ENCODE results near the gene PARN.

PARN gene

DNA sequence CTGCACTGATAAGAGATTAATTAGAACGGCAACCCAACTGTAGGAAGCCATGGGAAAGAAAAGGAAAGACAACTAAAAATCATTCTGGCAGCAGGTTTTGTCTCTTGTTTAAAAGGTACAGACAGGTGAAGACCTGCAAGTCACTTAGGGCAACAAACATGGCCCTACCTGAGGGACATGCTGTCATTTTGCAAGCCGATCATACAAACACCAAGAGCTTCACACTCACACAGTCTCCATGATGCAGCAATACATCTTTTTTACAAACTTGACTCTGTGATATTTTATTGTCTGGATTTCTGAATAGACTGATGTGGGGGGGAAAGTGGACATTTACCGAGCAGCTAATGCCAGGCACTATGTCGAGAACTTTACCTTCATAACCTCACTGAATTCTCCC, 101.8 kb downstream of the PARN start:
- peaks cover 5% of the 10 kb centered on the region for H3K4me1 ChIP-seq
- no peak overlapping the region for H3K27ac ChIP-seq
- H3K27me3 ChIP-seq (ENCODE audit: control insufficient read depth, insufficient read depth, low read length): no peaks in the 10 kb centered on the region
- no peaks in the 10 kb centered on the region for H3K9me3 ChIP-seq (ENCODE audit: control insufficient read depth, low read length)
- no peaks in the 10 kb centered on the region for H3K36me3 ChIP-seq (ENCODE audit: control insufficient read depth, insufficient read depth, low read length)
- H3K4me2 ChIP-seq (ENCODE audit: low read length): no peak overlapping the region
- no peak overlapping the region for H2AFZ ChIP-seq
- TF ChIP-seq, protein P1, sequence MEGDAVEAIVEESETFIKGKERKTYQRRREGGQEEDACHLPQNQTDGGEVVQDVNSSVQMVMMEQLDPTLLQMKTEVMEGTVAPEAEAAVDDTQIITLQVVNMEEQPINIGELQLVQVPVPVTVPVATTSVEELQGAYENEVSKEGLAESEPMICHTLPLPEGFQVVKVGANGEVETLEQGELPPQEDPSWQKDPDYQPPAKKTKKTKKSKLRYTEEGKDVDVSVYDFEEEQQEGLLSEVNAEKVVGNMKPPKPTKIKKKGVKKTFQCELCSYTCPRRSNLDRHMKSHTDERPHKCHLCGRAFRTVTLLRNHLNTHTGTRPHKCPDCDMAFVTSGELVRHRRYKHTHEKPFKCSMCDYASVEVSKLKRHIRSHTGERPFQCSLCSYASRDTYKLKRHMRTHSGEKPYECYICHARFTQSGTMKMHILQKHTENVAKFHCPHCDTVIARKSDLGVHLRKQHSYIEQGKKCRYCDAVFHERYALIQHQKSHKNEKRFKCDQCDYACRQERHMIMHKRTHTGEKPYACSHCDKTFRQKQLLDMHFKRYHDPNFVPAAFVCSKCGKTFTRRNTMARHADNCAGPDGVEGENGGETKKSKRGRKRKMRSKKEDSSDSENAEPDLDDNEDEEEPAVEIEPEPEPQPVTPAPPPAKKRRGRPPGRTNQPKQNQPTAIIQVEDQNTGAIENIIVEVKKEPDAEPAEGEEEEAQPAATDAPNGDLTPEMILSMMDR (IDR thresholded peaks at IDR 0.05): no peak
- peaks cover 9% of the 10 kb centered on the region for H3K79me2 ChIP-seq
- H3K9ac ChIP-seq: no peak overlapping the region
- no peak overlapping the region for H3K4me3 ChIP-seq (ENCODE audit: low read depth, low read length)

DNA sequence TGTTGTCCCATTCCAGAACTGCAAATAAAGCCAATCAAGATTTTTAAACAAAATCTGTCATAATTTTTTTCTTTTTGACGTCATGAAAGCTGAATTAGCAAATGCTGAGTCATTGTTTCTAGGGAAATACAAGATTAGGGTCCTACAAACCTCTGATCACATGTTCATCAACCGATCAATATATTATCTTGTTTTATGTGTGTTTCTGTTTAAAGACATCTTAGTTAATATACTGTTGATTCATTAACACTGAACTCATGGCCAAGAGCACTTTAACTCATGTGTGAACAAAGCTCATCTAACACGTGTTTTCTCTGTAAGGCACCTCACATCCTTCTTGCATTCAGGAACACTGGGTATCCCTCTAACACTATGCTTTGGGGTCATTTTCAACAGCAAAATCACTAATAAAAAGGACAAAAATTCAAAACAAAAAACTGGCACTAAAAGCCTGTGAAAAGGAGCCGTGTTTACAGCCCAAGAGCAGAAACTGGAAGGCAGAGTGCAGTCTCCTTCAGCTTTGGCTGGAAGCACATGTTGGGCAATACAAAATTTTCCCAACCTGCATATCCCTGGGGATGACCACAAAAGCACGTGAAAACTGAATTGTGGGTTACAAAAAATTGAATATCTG, 102.5 kb downstream of the PARN start:
- TF ChIP-seq, protein P1 (IDR thresholded peaks at IDR 0.05): no peak
- peaks cover 9% of the 10 kb centered on the region for H3K79me2 ChIP-seq
- no peak overlapping the region for H3K27ac ChIP-seq
- H3K9me3 ChIP-seq (ENCODE audit: control insufficient read depth, low read length): no peaks in the 10 kb centered on the region
- H3K9ac ChIP-seq: no peak overlapping the region
- H3K4me2 ChIP-seq (ENCODE audit: low read length): no peak overlapping the region
- H3K4me3 ChIP-seq (ENCODE audit: low read depth, low read length): no peak overlapping the region
- no peak overlapping the region for H2AFZ ChIP-seq
- no peaks in the 10 kb centered on the region for H3K36me3 ChIP-seq (ENCODE audit: control insufficient read depth, insufficient read depth, low read length)
- no peaks in the 10 kb centered on the region for H3K27me3 ChIP-seq (ENCODE audit: control insufficient read depth, insufficient read depth, low read length)
- H3K4me1 ChIP-seq: peaks cover 5% of the 10 kb centered on the region

DNA sequence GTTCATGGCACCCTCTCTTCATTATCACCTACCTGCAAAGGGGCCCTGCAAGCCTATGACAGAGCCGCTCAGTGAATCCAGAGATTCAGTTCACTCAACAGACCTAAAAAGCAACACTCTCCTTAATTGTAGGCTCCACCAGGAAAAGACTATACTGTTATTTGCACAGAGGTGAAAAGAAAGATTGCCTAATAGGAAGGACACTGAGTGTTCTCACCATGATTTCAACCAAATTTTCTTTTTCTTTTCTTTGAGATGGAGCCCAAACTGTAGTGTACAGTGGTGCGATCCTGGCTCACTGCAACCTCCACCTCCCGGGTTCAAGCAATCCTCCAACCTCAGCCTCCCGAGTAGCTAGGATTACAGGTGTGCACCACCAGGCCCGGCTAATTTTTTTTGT, 104.5 kb downstream of the PARN start:
- Histone ChIP-seq H3K9me3 (ENCODE audit: control insufficient read depth, low read length) (no peaks in the 10 kb centered on the region), H3K27me3 (ENCODE audit: control insufficient read depth, insufficient read depth, low read length) (no peaks in the 10 kb centered on the region), H3K9ac (no peak overlapping the region), H3K4me1 (peaks cover 5% of the 10 kb centered on the region), H3K79me2 (peaks cover 9% of the 10 kb centered on the region), H3K27ac (no peak overlapping the region), H3K4me3 (ENCODE audit: low read depth, low read length) (no peak overlapping the region), H2AFZ (no peak overlapping the region), H3K4me2 (ENCODE audit: low read length) (no peak overlapping the region), H3K36me3 (ENCODE audit: control insufficient read depth, insufficient read depth, low read length) (no peaks in the 10 kb centered on the region)
- TF ChIP-seq, protein P1 (IDR thresholded peaks at IDR 0.05): no peak

DNA sequence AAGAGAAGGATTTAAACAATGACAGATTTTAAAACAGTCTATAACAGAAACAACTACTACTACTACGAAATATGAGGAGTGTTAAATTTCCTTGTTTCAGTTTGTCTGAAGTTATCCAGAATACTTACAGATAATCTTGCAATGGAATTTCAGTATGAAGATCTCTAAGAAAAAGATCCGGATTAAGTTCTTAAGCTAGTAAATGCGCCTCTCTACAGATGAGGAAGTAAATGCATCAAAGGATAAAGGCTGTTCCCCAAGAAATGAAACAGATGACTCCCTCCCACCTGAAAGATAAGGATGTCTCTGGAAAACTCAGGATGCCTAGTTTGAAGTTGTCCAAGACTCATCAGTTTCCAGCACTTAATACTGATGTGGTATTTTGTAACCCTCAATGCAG, 105.1 kb downstream of the PARN start:
- Histone ChIP-seq H3K79me2 (peaks cover 9% of the 10 kb centered on the region), H3K4me3 (ENCODE audit: low read depth, low read length) (no peak overlapping the region), H3K9ac (no peak overlapping the region), H2AFZ (no peak overlapping the region), H3K9me3 (ENCODE audit: control insufficient read depth, low read length) (no peaks in the 10 kb centered on the region), H3K36me3 (ENCODE audit: control insufficient read depth, insufficient read depth, low read length) (no peaks in the 10 kb centered on the region), H3K4me2 (ENCODE audit: low read length) (no peak overlapping the region), H3K27me3 (ENCODE audit: control insufficient read depth, insufficient read depth, low read length) (no peaks in the 10 kb centered on the region), H3K27ac (no peak overlapping the region), H3K4me1 (peaks cover 5% of the 10 kb centered on the region)
- TF ChIP-seq, protein P1 (IDR thresholded peaks at IDR 0.05): no peak

DNA sequence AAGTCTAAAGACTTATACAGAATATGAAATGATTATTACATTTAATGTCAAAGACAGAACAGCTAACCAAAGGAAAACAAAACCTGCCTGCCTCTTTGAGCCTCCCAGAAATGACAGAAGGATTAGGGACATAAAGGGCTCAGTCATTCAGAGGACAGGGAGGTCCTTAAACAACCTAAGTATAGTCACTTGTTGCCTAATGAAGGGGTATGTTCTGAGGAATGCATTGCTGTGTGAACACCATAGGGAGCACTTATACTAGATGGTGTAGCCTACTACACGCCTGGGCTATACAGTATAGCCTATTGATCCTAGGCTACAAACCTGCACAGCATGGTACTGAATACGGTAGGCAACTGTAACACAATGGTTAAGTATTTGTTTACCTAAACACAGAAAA, 106.4 kb downstream of the PARN start:
- TF ChIP-seq, protein P1 (IDR thresholded peaks at IDR 0.05): no peak
- Histone ChIP-seq H3K36me3 (ENCODE audit: control insufficient read depth, insufficient read depth, low read length) (no peaks in the 10 kb centered on the region), H3K27ac (no peak overlapping the region), H3K4me3 (ENCODE audit: low read depth, low read length) (no peak overlapping the region), H3K79me2 (peaks cover 9% of the 10 kb centered on the region), H2AFZ (no peak overlapping the region), H3K27me3 (ENCODE audit: control insufficient read depth, insufficient read depth, low read length) (no peaks in the 10 kb centered on the region), H3K4me1 (peaks cover under 1% of the 10 kb centered on the region), H3K9ac (no peak overlapping the region), H3K9me3 (ENCODE audit: control insufficient read depth, low read length) (no peaks in the 10 kb centered on the region), H3K4me2 (ENCODE audit: low read length) (no peak overlapping the region)

Measured in parathyroid adenoma (tissue), 2 donors.